HEK293 (cell line): ENCODE measurements around the gene PNLDC1.

Source experiments
- CTCF ChIP-seq: fragments of 450-650 bp; formaldehyde crosslinking; IDR thresholded peaks from 2 replicates; pipeline ENCODE4 v1.5.1; 2016; ENCODE audit warnings: missing biosample characterization, missing genetic modification characterization
- MYNN ChIP-seq: fragments of 450-650 bp; formaldehyde crosslinking; IDR thresholded peaks from 2 replicates; pipeline ENCODE4 v1.5.1; 2016; ENCODE audit warnings: missing biosample characterization, missing genetic modification characterization, borderline replicate concordance
- SALL2 ChIP-seq: fragments of 450-650 bp; formaldehyde crosslinking; IDR thresholded peaks from 2 replicates; pipeline ENCODE4 v1.5.0; 2017; ENCODE audit warnings: missing biosample characterization, mild to moderate bottlenecking, missing genetic modification characterization, borderline replicate concordance
- SCRT2 ChIP-seq: fragments of 450-650 bp; formaldehyde crosslinking; IDR thresholded peaks from 2 replicates; pipeline ENCODE4 v1.5.1; 2016; ENCODE audit warnings: missing biosample characterization, missing genetic modification characterization
- YY2 ChIP-seq: fragments of 450-650 bp; formaldehyde crosslinking; IDR thresholded peaks from 2 replicates; pipeline ENCODE4 v1.5.1; 2016; ENCODE audit warnings: missing biosample characterization, missing genetic modification characterization
- ZNF239 ChIP-seq: fragments of 450-650 bp; formaldehyde crosslinking; IDR thresholded peaks from 2 replicates; pipeline ENCODE4 v1.5.1; 2016; ENCODE audit warnings: missing biosample characterization, missing genetic modification characterization
- ZNF433 ChIP-seq: fragments of 450-650 bp; formaldehyde crosslinking; IDR thresholded peaks from 2 replicates; pipeline ENCODE4 v1.5.1; 2016; ENCODE audit warnings: missing biosample characterization, missing genetic modification characterization, low read depth
- ZNF521 ChIP-seq: fragments of 450-650 bp; formaldehyde crosslinking; IDR thresholded peaks from 2 replicates; pipeline ENCODE4 v1.5.1; 2017; ENCODE audit warnings: missing biosample characterization, mild to moderate bottlenecking, missing genetic modification characterization
- ZNF530 ChIP-seq: fragments of 450-650 bp; formaldehyde crosslinking; IDR thresholded peaks from 2 replicates; pipeline ENCODE4 v1.5.1; 2016; ENCODE audit warnings: low read depth, missing biosample characterization, missing genetic modification characterization
- ZNF707 ChIP-seq: fragments of 450-650 bp; formaldehyde crosslinking; IDR thresholded peaks from 2 replicates; pipeline ENCODE4 v1.5.1; 2016; ENCODE audit warnings: missing biosample characterization, missing genetic modification characterization
- ZNF768 ChIP-seq: fragments of 450-650 bp; formaldehyde crosslinking; IDR thresholded peaks from 2 replicates; pipeline ENCODE4 v1.5.1; 2018; ENCODE audit warnings: missing biosample characterization, mild to moderate bottlenecking, missing genetic modification characterization
- ZNF777 ChIP-seq: fragments of 450-650 bp; formaldehyde crosslinking; IDR thresholded peaks from 2 replicates; pipeline ENCODE4 v1.5.1; 2017; ENCODE audit warnings: missing biosample characterization, missing genetic modification characterization, borderline replicate concordance
- TF ChIP-seq, protein P1 (sequence below): fragments of 450-650 bp; formaldehyde crosslinking; IDR thresholded peaks from 2 replicates; pipeline ENCODE4 v1.5.1; 2016; ENCODE audit warnings: missing biosample characterization, missing genetic modification characterization
- TF ChIP-seq, protein P2 (sequence below): fragments of 450-650 bp; formaldehyde crosslinking; IDR thresholded peaks from 2 replicates; pipeline ENCODE4 v1.5.1; 2016; ENCODE audit warnings: missing biosample characterization, missing genetic modification characterization, low read depth

GRCh38 chr6:159830501-159831372 lies 30.7 kb downstream of the PNLDC1 start:
- TF ChIP-seq ZNF433 (tag by site-specific recombination): no peak
- TF ChIP-seq ZNF530 (tag by site-specific recombination): no peak
- TF ChIP-seq, protein P1, sequence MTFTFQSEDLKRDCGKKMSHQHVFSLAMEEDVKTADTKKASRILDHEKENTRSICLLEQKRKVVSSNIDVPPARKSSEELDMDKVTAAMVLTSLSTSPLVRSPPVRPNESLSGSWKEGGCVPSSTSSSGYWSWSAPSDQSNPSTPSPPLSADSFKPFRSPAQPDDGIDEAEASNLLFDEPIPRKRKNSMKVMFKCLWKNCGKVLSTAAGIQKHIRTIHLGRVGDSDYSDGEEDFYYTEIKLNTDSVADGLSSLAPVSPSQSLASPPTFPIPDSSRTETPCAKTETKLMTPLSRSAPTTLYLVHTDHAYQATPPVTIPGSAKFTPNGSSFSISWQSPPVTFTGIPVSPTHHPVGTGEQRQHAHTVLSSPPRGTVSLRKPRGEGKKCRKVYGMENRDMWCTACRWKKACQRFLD: no peak
- no peak for TF ChIP-seq CTCF
- no peak for TF ChIP-seq ZNF777 (tag by site-specific recombination)
- no peak for TF ChIP-seq YY2 (tag by site-specific recombination)
- no peak for TF ChIP-seq ZNF239 (tag by site-specific recombination)
- TF ChIP-seq, protein P2, sequence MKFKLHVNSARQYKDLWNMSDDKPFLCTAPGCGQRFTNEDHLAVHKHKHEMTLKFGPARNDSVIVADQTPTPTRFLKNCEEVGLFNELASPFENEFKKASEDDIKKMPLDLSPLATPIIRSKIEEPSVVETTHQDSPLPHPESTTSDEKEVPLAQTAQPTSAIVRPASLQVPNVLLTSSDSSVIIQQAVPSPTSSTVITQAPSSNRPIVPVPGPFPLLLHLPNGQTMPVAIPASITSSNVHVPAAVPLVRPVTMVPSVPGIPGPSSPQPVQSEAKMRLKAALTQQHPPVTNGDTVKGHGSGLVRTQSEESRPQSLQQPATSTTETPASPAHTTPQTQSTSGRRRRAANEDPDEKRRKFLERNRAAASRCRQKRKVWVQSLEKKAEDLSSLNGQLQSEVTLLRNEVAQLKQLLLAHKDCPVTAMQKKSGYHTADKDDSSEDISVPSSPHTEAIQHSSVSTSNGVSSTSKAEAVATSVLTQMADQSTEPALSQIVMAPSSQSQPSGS (tag by site-specific recombination): no peak
- TF ChIP-seq SALL2: no peak
- TF ChIP-seq MYNN: no peak
- no peak for TF ChIP-seq ZNF768 (tag by site-specific recombination)
- TF ChIP-seq SCRT2 (tag by site-specific recombination): no peak
- TF ChIP-seq ZNF521 (tag by site-specific recombination): no peak
- TF ChIP-seq ZNF707 (tag by site-specific recombination): no peak
